Choroid plexus epithelial cell (primary cell): ENCODE data around the gene DNAAF9.
A peak's percentile ranks its signal among the peaks of the same experiment; 100 is the strongest.

Experiments used
- DNase-seq: peaks from one replicate; pipeline ENCODE4 v3.0.0-alpha.2; 2010; ENCODE audit warnings: low read depth
- H3K4me3 ChIP-seq: 2 replicates; pipeline ENCODE4 v1.5.1; 2011; ENCODE audit warnings: low read depth, mild to moderate bottlenecking, control low read depth, low read length, moderate library complexity
- TF ChIP-seq, protein P1 (sequence below): conservative IDR thresholded peaks from 2 replicates; pipeline ENCODE4 v1.5.1; 2011; ENCODE audit warnings: low read depth, mild to moderate bottlenecking, control low read depth, inconsistent platforms, low read length, moderate library complexity

DNAAF9 gene

DNA sequence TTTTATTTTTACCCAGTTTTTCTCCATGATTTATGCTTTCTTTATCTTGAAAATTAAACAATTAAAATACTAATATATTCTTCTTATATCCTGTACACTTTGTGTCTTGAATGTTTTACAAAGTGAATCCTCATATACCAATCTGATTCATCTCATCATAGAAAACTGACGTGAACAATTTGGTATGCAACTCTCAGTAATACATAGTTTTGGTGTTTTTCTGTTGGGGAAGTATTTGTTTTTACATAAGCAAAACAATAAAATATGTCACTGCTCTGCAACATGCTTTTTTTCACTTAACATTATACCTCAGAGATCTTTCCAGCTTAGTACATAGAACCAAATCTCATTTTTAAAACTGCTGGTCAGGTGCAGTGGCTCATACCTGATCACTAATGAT, 14.7 kb downstream of the DNAAF9 start:
- TF ChIP-seq, protein P1, sequence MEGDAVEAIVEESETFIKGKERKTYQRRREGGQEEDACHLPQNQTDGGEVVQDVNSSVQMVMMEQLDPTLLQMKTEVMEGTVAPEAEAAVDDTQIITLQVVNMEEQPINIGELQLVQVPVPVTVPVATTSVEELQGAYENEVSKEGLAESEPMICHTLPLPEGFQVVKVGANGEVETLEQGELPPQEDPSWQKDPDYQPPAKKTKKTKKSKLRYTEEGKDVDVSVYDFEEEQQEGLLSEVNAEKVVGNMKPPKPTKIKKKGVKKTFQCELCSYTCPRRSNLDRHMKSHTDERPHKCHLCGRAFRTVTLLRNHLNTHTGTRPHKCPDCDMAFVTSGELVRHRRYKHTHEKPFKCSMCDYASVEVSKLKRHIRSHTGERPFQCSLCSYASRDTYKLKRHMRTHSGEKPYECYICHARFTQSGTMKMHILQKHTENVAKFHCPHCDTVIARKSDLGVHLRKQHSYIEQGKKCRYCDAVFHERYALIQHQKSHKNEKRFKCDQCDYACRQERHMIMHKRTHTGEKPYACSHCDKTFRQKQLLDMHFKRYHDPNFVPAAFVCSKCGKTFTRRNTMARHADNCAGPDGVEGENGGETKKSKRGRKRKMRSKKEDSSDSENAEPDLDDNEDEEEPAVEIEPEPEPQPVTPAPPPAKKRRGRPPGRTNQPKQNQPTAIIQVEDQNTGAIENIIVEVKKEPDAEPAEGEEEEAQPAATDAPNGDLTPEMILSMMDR, result no peak
- DNase-seq, result no peak

DNA sequence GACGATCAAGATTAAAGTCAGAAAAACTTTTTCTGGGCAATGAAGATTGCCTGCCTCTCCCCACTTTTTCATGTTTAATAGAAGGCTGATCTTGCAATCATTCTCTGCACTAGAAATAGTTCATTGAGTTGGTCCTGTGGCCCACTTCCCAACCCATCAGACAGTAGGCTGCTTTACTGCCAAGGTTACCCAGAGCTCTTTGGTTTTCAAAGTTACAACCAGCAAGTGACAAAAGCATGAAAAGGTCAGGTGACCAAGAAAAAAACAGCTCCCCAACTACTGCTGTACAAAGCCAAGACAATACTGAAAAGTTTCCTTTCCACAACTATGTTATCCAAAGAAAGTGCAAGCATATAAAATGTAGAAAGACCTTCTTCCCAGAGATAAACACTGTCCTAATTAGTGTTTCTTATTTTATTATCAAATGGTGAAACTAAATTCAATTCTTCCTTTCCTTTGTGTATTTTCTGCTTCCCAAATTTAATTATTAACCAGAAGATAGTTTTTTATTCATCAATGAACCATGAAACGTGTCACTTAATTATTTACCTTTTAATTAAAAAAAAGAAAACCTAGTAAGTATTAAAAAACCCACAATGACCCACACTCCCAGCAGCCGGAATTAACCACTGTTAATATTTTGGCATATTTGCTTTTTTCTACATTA, 16.6 kb downstream of the DNAAF9 start:
- TF ChIP-seq, protein P1, result no peak
- DNase-seq, result no peak
- no peak overlapping the region for H3K4me3 ChIP-seq

More for the DNA sequence above, 14.7 kb downstream of the DNAAF9 start:
- no peak overlapping the region for H3K4me3 ChIP-seq

DNA sequence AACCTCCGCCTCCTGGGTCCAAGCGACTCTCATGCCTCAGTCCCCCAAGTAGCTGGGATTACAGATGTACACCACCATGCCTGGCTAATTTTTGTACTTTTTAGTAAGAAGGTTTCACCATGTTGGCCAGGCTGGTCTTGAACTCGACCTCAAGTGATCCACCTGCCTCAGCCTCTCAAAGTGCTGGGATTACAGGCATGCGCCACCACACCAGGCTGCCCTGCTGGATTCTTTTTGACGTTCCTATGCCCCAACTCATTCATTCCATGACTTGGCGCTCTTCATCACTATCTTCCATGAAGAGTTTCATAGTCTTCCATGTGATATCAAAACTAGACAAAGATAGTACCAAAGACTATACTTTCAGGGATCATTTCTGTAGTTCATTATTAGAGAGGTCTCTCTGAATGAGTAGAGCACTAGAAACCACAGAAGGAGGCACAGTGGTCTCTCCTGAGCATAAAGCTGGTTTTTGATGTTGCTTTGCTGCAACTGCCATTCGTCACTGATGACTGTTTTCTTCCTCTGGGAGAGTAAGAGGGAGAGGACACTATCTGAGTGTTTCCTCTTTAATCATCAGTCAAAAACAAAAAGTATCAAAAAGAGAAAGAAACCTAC, 23.5 kb downstream of the DNAAF9 start:
- TF ChIP-seq, protein P1, result no peak
- DNase-seq, result no peak
- no peak overlapping the region for H3K4me3 ChIP-seq

DNA sequence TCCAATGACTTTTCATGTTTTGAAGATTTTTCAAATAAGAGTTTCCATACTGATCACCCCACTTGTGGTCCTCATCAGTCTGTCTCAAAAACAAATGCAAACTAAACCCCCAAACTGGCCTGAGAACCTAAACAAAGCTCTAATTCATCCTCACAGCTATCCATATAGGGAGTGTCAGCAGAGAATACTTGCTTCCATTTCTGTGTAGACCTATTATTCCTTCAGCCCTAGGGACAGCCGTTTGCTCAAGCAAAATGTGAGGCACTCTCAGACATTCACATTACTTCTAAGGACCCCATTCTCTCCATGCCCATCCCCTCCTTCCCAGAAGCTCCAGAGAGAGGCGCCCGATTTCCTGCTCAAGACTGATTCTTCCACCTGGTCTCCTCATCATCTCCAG, 24.6 kb downstream of the DNAAF9 start:
- TF ChIP-seq, protein P1, result no peak
- DNase-seq, result no peak
- no peak overlapping the region for H3K4me3 ChIP-seq

DNA sequence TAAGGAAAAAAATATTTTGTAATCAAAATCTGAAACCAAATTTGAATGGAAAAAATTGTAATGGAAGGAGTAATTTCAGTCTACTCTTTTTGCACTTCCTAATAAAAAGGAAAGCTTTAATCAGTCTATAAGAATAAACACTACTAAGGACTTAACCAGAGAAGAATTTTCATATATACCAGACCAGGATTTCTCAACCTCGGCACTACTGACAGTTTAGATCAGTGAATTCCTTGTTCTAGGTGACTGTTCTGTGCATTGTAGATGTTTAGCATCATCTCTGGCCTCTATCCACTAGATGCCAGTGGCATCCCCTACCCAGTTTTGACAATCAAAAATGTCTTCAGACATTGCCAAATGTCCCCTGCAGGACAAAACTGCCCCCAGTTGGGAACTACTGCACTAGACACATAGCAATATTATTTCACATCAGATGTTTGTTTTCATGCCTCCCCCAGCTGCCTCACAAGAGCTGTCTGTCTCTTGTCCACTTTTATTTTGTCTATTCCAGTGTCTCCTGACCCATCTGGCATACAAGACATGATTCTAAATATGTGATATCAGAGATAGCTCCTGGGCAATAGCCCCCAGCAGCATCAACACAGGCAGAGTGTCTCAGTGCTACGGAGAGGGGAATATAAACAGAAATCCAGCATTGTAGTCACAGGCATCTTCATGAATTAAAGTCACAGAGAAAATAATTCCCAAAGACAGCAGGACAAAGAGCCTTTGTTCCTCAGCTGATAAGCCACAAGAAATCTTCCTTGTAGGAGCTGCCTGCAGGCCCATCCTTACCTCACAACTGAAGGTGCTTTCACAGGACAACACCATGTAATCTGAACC, 27.0 kb downstream of the DNAAF9 start:
- no peak overlapping the region for H3K4me3 ChIP-seq
- TF ChIP-seq, protein P1, result no peak
- peak; percentile 4 for DNase-seq

DNA sequence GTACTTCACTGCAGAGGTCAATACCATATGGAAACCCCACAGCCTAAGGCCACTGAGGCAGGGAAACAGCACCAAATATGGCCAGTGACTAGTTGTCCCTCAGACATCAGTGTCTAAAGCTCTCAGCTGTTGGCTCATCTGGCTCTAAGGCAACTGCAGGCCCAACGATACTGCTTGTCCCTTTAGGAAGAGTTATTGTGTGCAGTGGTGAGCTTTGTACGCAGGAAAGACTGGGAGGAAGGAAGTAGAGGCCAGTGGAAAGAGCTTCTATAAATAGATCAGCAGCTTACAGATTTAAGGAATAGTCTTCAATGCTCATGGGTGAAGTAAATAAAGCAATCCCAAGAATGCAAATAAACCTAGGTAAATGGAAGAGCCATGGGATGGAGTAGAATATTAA, 29.3 kb downstream of the DNAAF9 start:
- DNase-seq, result no peak
- TF ChIP-seq, protein P1, result no peak

More for the DNA sequence above, 29.3 kb downstream of the DNAAF9 start:
- no peak overlapping the region for H3K4me3 ChIP-seq
